Measurements from ENCODE around the gene HECW1.

The HECW1 gene

GRCh38 chr7:43444711-43445578, 332.5 kb downstream of the HECW1 start:
- DNase-seq: no peak

GRCh38 chr7:43449577-43449976, 337.1 kb downstream of the HECW1 start:
- DNase-seq: no peak

DNA sequence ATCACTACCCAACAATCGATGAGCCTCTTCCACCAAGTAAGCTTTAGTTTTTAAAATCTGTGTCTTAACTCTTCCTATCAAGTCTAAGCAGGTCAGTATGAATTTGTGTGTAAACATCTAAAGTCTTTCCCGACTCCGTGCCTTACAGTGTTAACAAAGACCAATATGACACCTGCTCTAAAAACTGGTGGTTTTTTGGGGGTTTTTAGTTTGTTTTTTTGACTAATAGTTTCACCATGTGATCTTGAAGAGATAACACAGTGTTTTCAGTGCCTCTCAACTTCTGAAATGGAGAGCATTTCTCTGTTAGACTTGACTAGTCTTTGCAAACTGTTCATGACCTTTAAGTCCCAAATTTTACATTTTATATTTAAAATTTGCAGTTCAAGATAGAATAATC, 338.4 kb downstream of the HECW1 start:
- DNase-seq: no peak

DNA sequence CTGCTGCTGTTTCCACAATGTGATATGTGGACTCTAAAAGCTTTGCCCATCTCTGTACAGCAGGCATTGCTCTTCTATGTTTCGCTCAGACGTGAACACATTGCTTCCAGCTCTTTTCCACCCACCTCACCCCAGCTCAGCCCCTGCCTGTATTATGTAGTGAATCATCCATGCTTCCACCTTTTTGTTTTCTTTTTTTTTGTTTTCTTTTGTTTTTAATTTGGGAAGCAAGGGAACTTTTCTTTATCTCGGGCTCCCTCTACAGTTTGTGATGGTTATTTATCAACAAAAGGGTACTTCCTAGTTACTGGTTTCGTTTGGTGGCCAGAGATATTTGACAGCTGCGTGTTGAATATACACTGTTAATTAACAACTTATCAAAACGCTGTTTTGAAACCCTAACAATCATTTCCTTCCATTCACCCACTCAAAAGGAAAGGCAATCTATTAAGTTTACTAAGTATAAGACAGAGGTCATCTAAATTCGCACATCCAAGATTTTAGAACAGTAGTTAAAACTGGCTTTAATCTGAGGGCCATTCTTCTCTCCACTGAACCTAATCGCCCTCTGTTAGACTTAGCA, 342.6 kb downstream of the HECW1 start:
- no peak for DNase-seq

DNA sequence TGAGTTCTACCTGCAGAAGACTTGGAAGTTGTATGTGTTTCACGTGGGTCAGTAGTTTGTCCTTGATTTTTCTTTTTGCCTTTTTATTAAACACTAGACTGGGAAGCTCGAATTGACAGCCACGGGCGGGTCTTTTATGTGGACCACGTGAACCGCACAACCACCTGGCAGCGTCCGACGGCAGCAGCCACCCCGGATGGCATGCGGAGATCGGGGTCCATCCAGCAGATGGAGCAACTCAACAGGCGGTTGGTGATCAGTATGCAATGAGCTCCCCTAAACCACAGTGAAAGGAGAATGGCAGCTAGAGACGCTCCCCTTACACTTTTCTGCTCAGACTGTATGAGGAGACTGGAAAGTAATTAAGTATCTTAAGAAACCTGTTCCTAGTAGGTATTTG, 343.8 kb downstream of the HECW1 start:
- no peak for DNase-seq

- no peak for DNase-seq
Observed at GRCh38 chr7:43458330-43459018, 346.0 kb downstream of the HECW1 start.

GRCh38 chr7:43459019-43459337, 346.5 kb downstream of the HECW1 start:
- no peak for DNase-seq

DNA sequence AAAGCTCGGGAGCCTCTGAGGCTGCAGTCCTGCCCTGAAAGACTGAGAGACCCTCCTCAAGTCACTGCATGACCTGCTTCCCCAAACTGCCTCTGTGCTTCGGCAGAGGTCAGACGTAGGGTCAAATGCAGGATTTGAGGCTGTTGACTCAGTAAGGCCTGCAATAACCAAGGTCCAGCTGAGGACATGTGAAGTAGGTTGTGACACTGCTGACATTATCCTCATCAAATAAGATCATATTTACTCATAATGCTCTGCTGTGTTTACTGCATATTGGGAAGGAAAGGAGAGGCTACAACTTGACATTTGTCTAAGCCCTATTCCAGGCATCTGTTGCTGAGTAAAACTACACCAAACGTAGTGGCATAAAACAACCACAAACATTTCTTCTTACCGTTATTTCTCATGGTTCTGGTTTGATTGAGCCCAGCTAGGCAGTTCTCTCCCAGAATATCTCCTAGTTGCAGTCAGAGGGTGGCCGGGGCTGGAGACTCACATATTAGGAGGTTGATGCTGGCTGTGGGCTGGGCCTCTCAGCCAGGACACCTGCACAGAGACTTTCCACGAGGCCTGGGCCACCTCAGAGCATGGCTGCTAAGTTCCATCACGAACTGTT, 348.4 kb downstream of the HECW1 start:
- no peak for DNase-seq

- DNase-seq: peak; percentile 36
Observed at GRCh38 chr7:43461349-43462024, 349.0 kb downstream of the HECW1 start.

GRCh38 chr7:43462836-43463235, 350.4 kb downstream of the HECW1 start:
- DNase-seq: no peak

DNA sequence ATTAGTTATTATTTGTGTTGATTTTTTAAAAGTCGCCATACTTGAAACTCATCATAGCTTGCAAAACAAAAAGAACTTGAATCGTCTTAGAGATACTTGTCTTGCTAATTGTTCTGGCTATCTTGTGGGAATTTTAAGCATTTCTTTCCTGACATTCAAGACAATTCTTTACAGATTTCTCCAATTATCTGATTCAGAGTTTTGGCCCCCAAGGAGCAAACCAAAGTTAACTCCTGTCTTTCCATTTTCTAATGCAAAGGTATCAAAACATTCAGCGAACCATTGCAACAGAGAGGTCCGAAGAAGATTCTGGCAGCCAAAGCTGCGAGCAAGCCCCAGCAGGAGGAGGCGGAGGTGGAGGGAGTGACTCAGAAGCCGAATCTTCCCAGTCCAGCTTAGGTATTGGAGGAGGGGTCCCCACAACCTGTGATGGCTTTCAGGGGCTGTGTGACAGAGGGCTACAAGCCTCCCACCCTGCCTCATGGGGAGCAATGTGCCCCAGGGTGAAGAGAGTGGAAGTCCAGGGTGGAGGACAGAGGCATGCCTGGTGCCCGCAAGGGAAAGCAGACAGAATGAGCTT, 351.0 kb downstream of the HECW1 start:
- no peak for DNase-seq

DNA sequence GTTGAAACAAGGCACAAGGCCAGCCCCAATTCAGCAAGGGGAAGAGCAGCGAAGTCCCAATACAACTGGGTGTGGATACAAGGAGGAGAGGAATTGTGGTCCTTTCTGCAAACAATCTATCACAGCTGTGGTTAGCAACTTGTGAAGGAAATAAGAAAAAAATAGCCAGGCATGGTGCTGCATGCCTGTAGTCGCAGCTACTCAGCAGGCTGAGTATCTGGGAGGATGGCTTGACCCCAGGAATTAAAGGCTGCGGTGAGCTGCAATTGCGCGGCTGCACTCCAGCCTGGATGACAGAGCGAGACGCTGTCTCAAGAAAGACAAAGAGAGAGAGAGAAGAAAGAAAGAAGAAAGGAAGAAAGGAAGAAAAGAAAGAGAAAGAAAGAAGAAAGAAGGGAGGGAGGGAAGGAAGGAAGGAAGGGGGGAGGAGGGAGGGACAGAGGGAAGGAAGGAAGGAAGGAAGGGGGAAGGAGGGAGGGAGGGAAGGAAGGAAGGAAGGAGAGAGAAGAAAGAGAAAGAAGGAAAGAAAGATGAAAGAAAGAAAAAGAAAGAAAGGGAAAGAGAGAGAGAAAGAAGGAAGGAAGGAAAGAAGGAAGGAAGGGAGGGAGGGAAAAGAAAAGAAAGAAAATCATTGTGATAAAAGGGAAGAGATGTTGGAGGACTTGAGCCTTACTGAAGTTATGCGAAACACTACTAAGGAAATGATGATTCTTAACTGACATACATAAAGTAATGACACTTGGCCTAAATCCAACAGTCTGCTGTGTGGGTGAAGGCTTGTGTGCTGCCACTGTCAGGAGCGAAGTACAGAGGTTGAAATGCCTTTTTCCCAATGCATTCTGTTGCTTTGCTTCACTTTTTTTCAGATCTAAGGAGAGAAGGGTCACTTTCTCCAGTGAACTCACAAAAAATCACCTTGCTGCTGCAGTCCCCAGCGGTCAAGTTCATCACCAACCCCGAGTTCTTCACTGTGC, 353.4 kb downstream of the HECW1 start:
- DNase-seq: no peak

DNA sequence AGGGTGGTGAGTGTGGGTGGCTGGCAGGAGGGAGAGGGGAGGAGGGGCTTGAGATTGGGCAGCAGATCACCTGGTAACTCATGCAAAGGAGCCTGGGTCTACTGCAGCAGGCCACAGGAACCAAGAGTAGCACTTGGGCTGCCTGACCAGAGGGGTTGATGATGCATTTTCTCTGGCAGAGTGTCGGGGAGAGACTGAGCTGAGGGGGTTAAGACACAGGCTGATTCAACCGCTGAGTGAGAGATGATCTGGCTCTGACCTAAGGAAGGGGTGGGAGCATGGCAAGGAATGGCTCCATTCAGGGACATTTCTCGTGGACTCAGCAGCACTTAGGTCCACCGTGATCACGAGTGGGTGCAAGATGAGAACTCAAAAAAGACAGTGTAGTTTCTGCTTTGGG, 355.0 kb downstream of the HECW1 start:
- no peak for DNase-seq

- DNase-seq: no peak
Observed at GRCh38 chr7:43467846-43468245, 355.4 kb downstream of the HECW1 start.

- no peak for DNase-seq
Observed at GRCh38 chr7:43469051-43469450, 356.6 kb downstream of the HECW1 start.

DNA sequence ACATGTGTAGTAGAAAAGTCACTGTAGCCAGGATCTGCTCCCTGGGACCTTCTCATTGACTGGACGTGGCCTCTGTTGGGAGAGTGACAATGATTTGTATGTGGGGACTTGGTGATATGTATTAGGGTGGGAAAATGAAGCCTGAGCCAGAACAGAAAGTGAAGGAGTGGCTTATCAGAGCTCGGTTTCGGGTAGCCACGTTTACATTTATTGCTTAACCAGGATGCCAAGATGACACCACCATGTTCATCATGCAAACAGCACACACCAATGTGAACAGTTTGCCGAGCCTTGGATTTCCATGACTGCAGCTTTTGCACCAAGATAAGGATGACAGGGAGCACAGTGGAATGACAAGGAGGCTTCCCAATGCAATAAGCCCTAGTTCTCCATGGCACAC, 357.7 kb downstream of the HECW1 start:
- no peak for DNase-seq

- DNase-seq: no peak
Observed at GRCh38 chr7:43475983-43476382, 363.5 kb downstream of the HECW1 start.

DNA sequence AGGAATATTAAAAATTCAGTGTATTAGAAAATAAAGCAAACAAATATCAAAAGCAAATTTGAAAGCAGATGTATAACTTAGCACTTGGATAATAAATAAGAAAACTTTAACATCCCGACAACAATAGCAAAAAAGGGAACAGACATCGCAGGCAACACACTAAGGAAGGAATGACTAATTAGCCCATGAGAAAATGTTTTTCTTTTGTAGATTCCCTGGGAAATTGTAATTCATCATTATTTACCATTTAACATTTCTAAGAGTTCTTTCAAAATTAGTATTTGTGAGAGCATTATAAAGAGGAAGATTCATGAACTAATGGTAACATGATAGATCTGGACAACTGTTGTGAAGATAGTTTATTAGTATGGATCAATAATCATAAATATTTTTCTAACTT, 364.4 kb downstream of the HECW1 start:
- DNase-seq: no peak

DNA sequence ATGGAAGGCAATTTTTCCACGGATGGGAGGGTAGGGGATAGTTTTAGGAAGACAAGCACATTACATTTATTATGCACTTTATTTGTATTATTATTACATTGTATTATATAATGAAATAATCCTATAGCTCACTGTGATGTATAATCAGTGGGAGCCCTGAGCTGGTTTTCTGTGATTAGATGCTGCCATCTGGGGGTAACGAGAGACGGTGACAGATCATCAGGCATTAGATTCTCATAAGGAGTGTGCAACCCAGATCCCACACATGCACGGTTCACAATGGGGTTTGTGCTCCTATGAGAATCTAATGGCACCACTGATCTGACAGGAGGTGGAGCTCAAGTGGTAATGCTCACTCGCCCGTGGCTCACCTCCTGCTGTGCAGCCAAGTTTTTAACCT, 366.6 kb downstream of the HECW1 start:
- DNase-seq: no peak

- no peak for DNase-seq
Observed at GRCh38 chr7:43479543-43479942, 367.1 kb downstream of the HECW1 start.

DNA sequence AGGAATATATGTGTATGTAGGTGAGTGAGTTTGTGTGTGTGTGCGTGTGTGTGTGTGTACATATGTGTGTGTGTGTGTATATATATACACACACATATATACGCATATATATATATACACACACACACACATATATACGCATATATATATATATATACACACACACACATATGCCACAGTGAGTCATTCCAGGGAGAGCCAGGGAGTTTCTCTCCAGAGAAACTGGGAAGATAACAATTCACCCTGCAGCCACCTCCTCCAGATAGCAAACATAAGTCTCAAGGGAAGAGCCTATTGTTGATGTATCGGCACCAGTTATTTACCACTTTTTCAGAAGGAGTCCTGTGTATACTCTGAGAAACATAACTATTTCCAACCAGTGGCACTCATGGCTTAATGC, 368.1 kb downstream of the HECW1 start:
- DNase-seq: no peak

Measured in right hindlimb (tissue), 1 donor.